ENCODE results near the gene TET1.
"Not testable (repeated sequence)": the region's sequence is repeated elsewhere in the genome, so short reads cannot be mapped to it uniquely, and the experiment has no call there.

The TET1 gene

DNA sequence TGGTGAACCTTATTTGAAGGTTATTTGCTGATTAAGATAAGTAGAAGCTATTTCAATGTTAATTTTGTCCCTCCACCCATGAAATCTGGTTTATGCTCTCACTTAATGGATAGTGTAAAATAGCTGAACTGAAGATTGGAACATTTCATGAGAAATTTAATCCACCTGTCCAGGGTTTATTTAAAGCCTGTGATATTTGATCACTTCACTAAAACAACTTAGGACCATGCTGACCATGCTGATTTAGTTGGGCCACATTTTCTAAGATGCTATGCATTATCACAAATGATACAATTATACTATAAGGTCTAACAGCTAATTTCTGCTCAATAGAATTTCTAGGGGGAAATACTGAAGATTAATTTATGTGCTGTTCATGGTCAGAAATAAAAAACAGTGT, 53.8 kb downstream of the TET1 start:
- DNase-seq (ENCODE audit: low read depth): not testable (repeated sequence)

DNA sequence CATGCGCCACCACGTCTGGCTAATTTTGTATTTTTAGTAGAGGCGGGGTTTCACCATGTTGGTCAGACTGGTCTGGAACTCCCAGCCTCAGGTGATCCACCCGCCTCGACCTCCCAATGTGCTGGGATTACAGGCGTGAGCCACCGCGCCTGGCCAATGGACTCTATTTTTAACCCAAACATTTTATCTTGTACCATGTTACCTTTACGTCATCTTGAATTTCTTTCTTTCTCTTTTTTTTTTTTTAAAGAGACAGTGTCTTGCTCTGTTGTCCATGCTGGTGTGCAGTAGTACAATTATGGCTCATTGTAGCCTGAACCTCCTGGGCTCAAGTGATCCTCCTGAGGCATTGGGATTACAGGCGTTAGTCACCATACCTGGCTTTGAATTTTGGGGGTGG, 57.6 kb downstream of the TET1 start:
- not testable (repeated sequence) for DNase-seq (ENCODE audit: low read depth)

DNA sequence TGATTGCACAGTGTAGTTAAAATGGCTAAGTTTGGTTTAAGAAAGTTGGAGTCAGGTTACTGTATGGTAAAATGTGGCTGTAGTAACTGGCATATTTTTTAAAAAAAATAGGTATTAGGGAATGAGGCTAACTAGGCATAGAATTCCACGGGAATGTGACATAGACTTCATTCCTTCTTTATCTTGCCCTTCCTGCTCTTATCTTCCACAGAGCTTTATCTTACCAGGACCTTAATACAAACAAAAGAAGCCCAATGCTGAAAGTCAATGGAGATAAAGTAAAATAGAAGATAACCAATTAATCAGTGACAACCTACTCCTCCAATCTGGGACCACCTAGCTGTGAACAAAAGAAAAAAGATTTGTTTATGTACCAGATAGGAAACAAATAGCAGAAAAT, 58.1 kb downstream of the TET1 start:
- no peak for DNase-seq (ENCODE audit: low read depth)

DNA sequence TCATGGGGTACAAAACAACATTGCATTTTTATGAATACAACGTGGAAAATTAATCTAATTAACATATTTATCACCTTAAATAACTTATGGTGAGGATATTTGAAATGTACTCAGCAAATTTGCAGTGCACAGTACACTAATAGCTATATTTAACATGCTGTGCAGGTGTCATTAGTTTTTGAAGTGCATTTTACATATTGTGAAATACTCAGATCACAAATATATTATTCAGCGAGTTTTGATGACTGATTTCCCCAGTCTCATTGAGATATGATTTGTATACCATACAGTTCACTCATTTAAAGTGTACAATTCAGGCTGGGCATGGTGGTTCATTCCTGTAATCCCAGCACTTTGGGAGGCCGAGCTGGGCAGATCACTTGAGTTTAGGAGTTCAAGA, 59.5 kb downstream of the TET1 start:
- no peak for DNase-seq (ENCODE audit: low read depth)

DNA sequence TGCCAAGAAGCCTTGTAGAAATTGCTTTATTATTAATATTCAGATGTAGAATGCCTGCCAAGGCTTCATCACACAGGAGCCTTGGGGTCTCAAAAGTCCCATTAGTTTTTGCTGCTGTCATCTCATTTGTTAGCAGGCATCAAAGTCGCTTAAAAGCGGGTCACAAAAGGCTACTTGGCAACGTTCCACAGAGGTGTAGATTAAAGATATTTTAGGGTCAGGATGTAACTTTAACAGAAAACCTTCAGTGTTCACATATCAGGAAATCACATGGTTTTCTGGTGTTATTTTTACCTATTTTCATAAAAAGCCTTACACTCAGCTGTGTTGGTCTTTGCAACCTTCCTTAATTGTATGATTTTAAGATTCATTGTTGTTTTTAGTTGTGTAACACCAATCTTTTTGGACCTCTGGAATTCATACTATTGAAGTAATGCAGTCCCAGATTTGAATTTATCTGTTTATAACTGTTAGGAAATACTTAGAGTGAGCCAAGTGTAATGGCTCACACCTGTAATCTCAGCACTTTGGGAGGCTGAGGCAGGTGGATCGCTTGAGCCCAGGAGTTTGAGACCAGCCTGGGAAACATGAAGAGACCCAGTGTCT, 65.3 kb downstream of the TET1 start:
- DNase-seq (ENCODE audit: low read depth): no peak

DNA sequence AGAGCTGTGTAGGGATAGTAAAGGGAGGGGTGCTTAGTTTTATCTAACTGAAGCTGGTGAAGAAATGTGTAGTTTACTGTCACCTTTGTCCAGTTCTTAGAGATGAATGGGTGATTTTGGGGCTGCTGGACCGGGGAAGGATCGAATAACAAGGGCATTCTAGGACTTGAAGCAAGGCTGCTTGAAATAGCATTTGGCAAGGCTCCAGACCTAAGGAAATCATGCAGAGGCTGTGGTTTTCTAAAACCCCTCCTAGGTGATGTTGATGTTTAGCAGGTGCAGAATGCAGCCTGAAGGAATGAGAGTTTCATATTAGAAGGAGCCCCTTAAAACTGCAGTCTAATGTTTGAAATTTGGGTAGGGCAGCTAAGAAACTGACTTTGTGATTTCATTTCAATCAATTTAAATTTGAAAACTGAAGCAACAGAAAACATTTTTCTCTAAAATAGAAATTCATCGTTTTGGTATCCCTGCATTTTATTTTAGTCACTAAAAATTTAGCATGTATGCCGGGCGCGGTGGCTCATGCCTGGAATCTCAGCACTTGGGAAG, 68.5 kb downstream of the TET1 start:
- DNase-seq (ENCODE audit: low read depth): no peak

DNA sequence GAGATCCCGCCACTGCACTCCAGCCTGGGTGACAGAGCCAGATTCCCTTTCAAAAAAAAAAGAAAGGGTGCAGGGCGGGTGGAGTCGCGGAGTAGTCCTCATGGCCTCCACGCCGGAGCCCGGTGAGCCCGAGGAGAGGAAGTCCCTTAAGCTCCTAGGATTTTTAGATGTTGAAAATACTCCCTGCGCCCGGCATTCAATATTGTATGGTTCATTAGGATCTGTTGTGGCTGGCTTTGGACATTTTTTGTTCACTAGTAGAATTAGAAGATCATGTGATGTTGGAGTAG, 72.1 kb downstream of the TET1 start:
- DNase-seq (ENCODE audit: low read depth): not testable (repeated sequence)

DNA sequence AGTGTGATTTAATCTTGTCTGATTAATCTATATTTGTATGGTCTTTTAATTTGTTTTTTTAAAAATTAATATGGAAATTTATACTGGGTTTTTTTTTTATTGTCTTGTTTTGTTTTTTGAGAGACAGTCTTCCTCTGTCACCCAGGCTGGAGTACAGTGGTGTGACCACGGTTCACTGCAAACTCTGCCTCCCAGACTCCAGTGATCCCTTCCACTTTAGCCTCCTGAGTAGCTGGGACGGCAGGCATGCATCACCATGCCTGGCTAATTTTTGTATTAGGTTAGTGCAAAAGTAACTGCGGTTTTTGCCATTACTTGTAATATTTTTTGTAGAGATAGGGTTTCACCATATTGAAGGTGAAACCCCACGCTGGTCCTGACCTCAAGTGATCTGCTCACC, 73.1 kb downstream of the TET1 start:
- no peak for DNase-seq (ENCODE audit: low read depth)

DNA sequence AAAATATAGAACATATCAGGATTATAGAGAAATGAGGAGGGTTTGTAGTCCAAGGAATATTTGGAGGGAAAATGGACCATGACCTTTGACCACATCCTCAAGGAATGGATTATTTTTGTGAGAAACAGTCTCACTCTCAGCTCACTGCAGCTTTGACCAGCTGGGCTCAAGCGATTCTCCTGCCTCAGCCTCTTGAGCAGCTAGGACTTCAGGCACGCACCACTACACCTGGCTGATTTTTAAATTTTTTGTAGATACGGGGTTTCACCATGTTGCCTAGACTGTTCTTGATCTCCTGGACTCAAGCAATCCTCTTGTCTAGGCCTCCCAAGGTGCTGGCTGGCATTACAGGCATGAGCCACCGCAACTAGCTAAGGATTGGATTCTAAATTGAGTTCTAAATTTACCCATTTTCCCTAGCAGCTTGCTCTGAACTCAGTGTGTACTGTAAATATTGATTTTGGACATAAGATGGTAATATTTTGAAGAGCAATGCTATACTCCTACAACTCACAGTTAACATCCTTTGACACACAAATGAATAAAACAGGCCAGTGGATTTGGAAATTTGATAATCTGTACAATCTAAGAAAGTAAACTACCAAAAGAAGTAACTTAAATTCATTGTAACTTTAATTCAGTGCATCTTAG, 73.8 kb downstream of the TET1 start:
- no peak for DNase-seq (ENCODE audit: low read depth)

DNA sequence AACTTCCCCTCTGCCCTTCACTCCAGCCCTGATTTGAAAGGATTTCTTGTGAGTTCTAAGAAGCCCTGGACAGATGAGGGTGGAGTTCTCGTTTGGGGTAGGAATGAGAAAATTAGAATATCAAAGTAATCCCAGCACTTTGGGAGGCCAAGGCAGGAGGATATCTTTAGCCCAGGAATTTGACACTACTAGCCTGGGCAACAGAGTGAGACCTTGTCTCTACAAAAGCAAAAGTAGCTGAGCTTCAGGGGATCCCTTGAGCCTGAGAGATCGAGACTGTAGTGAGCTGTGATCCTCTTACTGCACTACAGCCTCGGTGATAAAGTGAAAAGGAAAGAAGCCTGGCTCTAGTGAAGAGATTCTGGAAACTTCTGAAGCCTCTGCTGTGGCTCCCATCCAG, 76.2 kb downstream of the TET1 start:
- no peak for DNase-seq (ENCODE audit: low read depth)

DNA sequence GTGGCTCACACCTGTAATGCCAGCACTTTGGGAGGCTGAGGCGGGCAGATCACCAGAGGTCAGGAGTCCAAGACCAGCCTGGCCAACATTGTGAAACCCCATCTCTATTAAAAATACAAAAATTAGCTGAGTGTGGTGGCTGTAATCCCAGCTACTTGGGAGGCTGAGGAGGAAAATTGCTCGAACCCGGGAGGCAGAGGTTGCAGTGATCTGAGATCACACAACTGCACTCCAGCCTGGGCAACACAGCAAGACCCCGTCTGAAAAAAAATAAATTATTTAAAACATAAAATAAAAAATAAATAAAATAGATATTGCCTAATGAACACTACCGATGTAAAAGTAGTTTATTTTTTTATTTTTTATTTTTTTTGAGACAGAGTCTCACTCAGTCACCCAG, 83.4 kb downstream of the TET1 start:
- DNase-seq (ENCODE audit: low read depth): not testable (repeated sequence)

DNA sequence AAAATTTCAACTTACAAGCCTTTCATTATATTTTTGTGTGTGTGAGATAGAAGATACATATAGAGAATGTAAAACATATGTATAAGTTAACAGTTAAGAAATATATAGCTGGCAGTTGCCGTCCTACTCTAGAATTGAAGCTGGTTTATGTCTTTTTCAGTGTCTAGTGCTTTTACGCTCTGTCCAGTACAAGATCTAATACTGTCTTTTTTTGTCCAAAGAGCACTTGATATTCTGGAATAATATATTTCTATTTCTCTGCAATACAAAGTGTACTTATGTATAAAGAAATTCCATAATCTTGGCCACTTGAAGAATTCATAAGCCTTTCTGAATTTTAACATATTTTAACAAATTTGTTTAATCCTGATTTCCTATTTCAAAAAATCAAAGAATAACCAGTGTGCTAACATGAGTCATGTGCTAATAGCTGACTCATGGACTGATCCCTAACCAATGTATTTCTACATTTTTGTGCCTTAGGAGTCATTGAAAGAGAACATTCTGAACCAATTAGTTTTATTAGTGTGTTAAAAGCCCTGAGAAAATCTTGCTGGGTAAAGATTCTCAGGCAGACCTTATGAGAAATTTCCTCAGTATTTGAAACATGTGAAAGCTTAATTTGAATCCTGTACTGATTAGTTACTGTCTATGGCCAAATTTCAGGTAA, 87.7 kb downstream of the TET1 start:
- DNase-seq (ENCODE audit: low read depth): peak; percentile 82

DNA sequence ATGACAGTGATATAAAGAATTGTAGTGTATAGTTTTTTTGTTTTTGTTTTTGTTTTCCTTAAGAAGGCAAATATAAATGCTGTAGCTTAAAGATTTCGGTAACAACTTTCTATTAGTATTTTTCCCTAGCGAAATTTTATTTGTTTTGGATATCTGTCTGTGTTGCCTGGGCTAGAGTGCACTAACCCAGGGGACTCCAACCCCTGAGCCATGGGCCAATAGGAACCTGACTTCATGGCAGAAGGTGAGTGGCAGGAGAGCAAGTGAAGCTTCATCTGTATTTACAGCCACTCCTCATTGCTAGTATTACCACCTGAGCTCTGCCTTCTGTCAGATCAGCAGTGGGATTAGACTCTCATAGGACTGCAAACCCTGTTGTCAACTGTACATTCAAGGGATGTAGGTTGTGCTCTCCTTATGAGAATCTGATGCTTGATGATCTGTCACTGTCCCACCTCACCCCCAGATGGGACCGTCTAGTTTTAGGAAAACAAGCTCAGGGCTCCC, 95.5 kb downstream of the TET1 start:
- DNase-seq (ENCODE audit: low read depth): no peak

DNA sequence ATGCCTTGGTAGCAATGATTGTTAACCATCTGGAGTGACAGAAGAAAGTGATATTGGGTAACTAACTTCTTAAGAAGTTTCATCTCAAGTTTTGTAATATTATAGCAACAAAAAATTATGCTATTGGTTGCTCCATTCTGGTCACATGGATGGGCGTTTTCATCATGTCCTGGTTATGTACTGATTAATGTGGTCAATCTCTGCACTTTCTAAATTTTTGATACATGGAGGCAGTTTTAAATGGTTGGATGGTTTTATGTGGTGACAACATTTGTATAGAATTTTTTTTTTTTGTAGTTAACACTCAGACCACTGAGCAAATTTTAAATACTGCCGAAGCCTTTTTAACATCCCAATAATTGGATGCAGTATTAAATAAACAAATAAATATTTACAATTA, 105.7 kb downstream of the TET1 start:
- peak; percentile 41 for DNase-seq (ENCODE audit: low read depth)

DNA sequence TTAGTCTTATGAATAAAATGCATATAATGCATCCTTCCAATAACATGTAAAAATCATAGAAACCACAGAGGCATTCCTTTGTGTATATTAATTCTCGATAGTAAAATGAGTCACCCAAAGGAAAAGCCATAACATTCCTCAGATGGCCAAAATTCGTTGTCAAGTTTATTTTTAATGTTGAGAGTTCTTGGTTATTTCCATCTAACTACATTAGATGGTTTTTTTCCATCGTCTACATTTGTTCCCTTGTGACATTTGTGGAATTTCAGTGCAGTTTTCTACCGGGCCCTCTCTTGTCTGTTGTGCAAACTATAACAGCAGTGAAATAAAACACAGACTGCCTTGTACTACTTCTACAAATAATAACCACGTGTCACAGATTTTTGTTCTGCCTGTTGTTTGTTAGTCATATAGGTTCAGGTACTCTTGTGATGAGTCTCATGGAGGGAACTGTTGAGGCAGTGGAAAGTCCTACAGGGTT, 106.2 kb downstream of the TET1 start:
- DNase-seq (ENCODE audit: low read depth): peak; percentile 88

DNA sequence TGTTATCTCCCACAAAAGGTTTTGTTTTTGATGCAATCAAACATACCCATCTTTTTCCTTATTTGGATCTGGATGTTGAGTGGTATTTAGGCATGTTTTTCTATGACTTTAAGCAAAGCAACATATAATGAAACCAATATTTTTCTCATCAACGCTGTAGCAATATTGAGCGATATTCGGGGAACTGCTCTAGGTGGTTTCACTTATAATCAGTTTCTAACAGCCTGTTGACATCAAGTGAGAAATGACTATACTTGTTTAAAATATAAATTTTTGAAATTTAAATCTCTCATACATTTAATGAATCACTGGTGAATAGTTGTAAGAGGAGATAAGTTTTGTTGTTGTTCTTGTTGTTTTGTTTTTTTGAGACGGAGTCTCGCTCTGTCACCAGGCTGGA, 108.1 kb downstream of the TET1 start:
- DNase-seq (ENCODE audit: low read depth): no peak

DNA sequence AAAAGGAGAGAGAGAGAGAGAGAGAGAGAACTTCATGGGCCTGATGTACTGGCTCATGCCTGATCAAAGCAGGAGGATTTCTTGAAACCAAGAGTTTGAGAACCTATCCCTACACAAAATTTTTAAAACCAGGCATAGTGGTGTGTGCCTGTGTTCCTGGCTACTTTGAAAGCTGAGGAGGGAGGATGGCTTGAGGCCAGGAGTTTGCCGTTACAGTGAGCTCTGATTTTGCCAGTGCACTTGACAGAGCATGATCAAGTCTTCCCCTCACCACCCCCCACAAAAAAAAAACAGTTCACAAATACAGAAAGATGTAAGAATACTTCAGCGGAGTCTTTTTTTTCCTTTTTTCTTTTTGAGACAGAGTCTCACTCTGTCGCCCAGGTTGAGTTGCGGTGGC, 108.8 kb downstream of the TET1 start:
- DNase-seq (ENCODE audit: low read depth): no peak

DNA sequence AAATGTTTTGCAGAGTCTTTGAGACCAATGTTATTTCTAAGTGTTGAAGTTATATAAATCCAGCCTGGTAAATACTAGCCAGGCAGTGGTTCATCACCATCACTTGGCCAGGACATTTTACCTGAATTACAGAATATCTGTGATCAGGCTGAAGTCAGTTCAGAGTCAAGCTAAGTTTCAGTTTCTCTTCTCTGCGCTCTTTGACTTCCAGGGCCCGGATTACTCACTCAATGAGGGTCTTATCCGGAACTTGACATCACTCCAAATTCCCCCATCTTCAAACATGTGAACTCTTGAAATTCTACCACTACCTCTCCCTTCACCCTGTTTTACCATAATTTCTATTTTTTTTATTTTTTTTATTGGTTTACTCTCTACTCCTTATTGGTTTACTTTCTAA, 124.3 kb downstream of the TET1 start:
- no peak for DNase-seq (ENCODE audit: low read depth)

DNA sequence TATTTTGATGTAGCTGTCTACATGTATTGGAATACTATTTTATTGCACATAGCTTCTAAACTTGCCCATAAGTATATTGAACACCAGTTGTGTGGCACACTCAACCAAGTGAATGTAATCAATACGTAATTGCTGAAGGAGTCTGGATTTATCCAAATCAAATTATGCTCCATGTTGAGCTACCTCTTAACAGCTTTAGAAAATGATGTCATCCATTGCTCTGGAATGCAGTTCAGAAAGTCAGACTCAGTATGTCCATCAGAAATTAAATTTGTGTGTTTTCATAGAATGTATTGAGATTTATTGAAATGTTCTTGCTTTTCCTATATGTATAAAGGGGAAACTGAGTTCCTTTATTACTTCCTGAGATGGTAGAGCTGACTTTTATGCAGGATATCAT, 135.9 kb downstream of the TET1 start:
- DNase-seq (ENCODE audit: low read depth): no peak

DNA sequence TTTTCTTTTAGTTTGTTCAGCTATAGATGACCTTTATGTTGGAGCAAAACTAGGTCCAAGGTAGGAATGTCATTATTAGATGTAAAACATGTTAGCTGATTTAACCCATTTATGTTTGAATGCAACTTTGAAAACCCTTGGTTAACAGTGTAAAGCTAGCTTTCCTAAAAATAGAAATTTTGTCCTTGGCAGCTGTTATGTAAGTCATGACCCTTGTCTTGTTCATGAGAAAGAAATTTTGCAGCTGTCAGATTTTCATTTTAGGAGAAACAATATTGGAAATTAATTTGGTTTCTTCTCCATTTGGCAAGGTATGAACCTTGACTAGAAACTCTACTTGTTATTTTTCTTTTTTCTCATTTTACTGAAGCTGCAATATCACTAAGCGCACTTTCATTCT, 137.0 kb downstream of the TET1 start:
- DNase-seq (ENCODE audit: low read depth): no peak

DNA sequence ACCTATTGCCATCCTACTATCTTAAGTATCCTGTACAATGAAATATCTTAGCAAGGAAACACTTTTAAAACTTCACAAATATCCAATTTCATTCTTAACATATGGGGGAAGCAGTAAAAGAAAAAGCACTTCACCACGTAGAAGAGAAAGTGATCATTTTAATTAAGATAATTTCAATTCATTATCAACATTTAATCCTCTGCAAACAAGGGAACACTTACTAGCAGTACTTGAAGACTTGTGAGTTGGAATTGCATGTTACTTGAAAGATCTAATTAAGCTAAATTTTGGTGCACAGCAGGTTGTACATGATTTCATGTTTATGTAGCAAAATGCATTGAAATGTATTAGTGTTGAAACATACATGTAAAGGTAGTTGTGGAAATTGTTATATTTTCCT, 140.1 kb downstream of the TET1 start:
- no peak for DNase-seq (ENCODE audit: low read depth)

DNA sequence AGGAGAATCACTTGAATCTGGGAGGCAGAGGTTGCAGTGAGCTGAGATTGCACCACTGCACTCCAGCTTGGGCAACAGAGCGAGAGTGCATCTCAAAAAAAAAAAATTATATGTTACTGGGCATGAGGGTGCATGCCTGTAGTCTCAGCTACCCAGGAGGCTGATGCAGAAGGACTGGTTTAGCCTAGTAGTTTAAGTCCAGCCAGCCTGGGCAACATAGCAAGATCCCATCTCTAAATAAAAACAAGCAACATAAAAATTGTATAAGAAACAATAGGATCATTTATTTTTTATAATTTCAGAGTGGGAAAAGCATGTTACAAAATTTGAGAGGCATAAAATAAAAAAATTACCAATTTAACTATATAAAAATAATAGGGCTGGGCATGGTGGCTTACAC, 145.4 kb downstream of the TET1 start:
- DNase-seq (ENCODE audit: low read depth): no peak

DNA sequence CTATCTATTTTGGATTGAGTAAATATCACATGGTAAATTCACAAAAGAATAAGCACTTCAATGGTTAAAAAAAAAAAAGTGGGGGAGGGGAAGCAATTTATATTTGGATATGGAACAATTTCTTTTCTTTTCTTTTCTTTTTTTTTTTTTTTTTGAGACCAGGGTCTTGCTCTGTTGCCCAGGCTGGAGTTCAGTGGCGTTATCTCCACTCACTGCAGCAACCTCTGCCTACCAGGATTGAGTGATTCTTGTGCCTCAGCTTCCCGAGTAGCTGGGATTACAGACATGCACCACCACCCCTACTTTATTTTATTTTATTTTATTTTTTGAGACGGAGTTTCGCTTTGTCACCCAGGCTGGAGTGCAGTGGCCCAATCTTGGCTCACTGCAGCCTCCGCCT, 148.8 kb downstream of the TET1 start:
- DNase-seq (ENCODE audit: low read depth): not testable (repeated sequence)
